ENCODE results near the gene PHOX2A.

DNA sequence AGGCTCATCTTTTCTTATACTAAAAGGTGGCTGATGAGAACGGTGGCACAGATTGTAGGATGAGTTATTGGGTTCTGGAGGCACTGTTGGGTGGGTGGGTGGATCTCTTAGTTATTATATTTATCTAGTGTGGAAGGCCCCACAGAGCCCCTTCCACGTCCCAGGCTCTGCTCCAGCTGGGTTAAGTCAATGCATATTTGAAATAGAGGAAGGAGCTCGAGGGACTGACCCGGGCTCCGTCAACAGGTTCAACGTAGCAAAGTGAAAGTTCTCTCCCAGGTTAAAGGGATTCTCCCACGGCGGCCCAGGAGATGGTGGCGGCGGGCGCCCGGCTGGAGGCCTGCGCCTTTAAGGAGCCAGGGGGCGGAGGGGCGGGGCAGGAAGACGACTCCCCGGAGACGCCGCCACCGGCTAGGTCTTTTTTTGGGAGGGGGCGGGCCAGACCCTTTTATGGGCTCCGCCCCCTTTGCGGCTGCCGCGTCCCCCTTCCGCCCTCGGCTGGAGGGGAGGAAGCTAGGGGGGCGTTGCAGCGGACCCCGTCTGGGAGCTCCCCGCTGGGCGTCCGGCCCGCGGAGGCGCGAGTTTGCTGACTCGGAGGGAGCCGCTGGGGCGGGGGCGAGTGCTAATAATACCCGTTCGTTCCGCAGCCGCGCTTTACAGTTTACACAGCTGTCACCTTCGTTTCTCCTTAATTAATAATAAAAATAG, 20.9 kb downstream of the PHOX2A start:
- TF ChIP-seq CTCF (IDR thresholded peaks at IDR 0.05; ENCODE audit: insufficient read depth, low read length) = no peak
- TF ChIP-seq POLR2AphosphoS5 (IDR thresholded peaks at IDR 0.05; ENCODE audit: low read depth) = no peak
- TF ChIP-seq GABPA (IDR thresholded peaks at IDR 0.05; ENCODE audit: low read depth) = no peak
- 0 out of 2 replicates have a peak, but pooled peaks have one; percentile 1 for TF ChIP-seq SPI1 (IDR thresholded peaks at IDR 0.05; ENCODE audit: borderline replicate concordance, low read depth)
